ENCODE results near the gene GRPEL1.

The GRPEL1 gene

GRCh38 chr4:7075962-7076695 is 8.3 kb upstream of the GRPEL1 start:
- Histone ChIP-seq H3K27ac (replicated peaks) (no peak overlapping the region), H3K27me3 (ENCODE audit: insufficient read depth, poor library complexity, severe bottlenecking) (no peaks in the 10 kb centered on the region), H3K4me3 (replicated peaks; ENCODE audit: insufficient read depth, low read length) (no peak overlapping the region)
- no peak for DNase-seq (ENCODE audit: low read depth in 1 of 2, low spot score in 1 of 2)
- TF ChIP-seq, protein P1, sequence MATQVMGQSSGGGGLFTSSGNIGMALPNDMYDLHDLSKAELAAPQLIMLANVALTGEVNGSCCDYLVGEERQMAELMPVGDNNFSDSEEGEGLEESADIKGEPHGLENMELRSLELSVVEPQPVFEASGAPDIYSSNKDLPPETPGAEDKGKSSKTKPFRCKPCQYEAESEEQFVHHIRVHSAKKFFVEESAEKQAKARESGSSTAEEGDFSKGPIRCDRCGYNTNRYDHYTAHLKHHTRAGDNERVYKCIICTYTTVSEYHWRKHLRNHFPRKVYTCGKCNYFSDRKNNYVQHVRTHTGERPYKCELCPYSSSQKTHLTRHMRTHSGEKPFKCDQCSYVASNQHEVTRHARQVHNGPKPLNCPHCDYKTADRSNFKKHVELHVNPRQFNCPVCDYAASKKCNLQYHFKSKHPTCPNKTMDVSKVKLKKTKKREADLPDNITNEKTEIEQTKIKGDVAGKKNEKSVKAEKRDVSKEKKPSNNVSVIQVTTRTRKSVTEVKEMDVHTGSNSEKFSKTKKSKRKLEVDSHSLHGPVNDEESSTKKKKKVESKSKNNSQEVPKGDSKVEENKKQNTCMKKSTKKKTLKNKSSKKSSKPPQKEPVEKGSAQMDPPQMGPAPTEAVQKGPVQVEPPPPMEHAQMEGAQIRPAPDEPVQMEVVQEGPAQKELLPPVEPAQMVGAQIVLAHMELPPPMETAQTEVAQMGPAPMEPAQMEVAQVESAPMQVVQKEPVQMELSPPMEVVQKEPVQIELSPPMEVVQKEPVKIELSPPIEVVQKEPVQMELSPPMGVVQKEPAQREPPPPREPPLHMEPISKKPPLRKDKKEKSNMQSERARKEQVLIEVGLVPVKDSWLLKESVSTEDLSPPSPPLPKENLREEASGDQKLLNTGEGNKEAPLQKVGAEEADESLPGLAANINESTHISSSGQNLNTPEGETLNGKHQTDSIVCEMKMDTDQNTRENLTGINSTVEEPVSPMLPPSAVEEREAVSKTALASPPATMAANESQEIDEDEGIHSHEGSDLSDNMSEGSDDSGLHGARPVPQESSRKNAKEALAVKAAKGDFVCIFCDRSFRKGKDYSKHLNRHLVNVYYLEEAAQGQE (IDR thresholded peaks at IDR 0.05; ENCODE audit: insufficient replicate concordance, low read depth): no peak

- DNase-seq (ENCODE audit: low read depth in 1 of 2, low spot score in 1 of 2): no peak
- TF ChIP-seq, protein P1 (IDR thresholded peaks at IDR 0.05; ENCODE audit: insufficient replicate concordance, low read depth): no peak
- no peak for TF ChIP-seq CTCF (IDR thresholded peaks at IDR 0.05; ENCODE audit: insufficient read depth, low read length)
- TF ChIP-seq SPI1 (IDR thresholded peaks at IDR 0.05; ENCODE audit: borderline replicate concordance, low read depth): no peak
- TF ChIP-seq POLR2AphosphoS5 (IDR thresholded peaks at IDR 0.05; ENCODE audit: low read depth): no peak
- no peak for TF ChIP-seq GABPA (IDR thresholded peaks at IDR 0.05; ENCODE audit: low read depth)
- Histone ChIP-seq H3K27me3 (ENCODE audit: insufficient read depth, poor library complexity, severe bottlenecking) (no peaks in the 10 kb centered on the region), H3K27ac (replicated peaks) (no peak overlapping the region), H3K4me3 (replicated peaks; ENCODE audit: insufficient read depth, low read length) (no peak overlapping the region)
Measured at GRCh38 chr4:7074426-7074825, 6.6 kb upstream of the GRPEL1 start.

GRCh38 chr4:7073526-7074390 is 5.9 kb upstream of the GRPEL1 start:
- Histone ChIP-seq H3K4me3 (replicated peaks; ENCODE audit: insufficient read depth, low read length) (no peak overlapping the region), H3K27ac (replicated peaks) (no peak overlapping the region), H3K27me3 (ENCODE audit: insufficient read depth, poor library complexity, severe bottlenecking) (no peaks in the 10 kb centered on the region)
- TF ChIP-seq POLR2AphosphoS5 (IDR thresholded peaks at IDR 0.05; ENCODE audit: low read depth) (no peak), CTCF (IDR thresholded peaks at IDR 0.05; ENCODE audit: insufficient read depth, low read length) (no peak), SPI1 (IDR thresholded peaks at IDR 0.05; ENCODE audit: borderline replicate concordance, low read depth) (no peak), GABPA (IDR thresholded peaks at IDR 0.05; ENCODE audit: low read depth) (no peak)
- TF ChIP-seq, protein P1 (IDR thresholded peaks at IDR 0.05; ENCODE audit: insufficient replicate concordance, low read depth): no peak
- peak in 1 of 2 experiments; percentile 46 for DNase-seq (ENCODE audit: low read depth in 1 of 2, low spot score in 1 of 2)

Data from HL-60 (cell line).